Stomach (tissue), 4 donors: ENCODE results near the gene ARSG.

Experiments used
- POLR2AphosphoS5 ChIP-seq, 3 donors: sonication (generic); formaldehyde crosslinking; IDR thresholded peaks; one replicate each; pipeline ENCODE4 v1.6.1; 2016; ENCODE audit warnings: antibody characterized with exemption in 3 of 3
- TF ChIP-seq, protein P1 (sequence below), 7 experiments: fragments of 450-650 bp in 4 of 7; fragments of 200-600 bp in 3 of 7; sonication (generic) in 3 of 7; IDR thresholded peaks; one replicate each; pipeline ENCODE4 v1.5.1; 2016 to 2019; ENCODE audit warnings: antibody characterized with exemption in 7 of 7, control low read depth in 2 of 7, mild to moderate bottlenecking in 1 of 7

DNA sequence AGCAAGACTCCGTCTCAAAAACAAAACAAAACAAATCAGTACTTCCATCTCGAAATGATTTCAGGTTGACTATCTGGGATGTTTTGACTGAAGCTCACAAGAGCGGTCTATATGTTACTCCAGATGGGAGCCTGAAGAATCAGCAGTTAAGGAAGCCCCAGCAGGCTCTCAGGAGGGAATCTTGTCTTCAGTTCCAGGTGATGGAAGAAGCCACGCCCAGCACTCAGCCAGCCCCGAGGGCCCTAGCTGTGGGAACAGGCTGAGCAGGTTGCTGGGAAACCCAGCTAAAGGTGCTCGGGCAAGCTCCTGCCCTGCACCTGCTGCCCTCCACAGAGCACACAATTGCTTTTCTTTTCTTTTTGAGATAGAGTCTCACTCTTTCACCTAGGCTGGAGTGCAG is 133.6 kb downstream of the ARSG start:
- TF ChIP-seq, protein P1, sequence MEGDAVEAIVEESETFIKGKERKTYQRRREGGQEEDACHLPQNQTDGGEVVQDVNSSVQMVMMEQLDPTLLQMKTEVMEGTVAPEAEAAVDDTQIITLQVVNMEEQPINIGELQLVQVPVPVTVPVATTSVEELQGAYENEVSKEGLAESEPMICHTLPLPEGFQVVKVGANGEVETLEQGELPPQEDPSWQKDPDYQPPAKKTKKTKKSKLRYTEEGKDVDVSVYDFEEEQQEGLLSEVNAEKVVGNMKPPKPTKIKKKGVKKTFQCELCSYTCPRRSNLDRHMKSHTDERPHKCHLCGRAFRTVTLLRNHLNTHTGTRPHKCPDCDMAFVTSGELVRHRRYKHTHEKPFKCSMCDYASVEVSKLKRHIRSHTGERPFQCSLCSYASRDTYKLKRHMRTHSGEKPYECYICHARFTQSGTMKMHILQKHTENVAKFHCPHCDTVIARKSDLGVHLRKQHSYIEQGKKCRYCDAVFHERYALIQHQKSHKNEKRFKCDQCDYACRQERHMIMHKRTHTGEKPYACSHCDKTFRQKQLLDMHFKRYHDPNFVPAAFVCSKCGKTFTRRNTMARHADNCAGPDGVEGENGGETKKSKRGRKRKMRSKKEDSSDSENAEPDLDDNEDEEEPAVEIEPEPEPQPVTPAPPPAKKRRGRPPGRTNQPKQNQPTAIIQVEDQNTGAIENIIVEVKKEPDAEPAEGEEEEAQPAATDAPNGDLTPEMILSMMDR (IDR thresholded peaks at IDR 0.05) = no peak
- no peak for TF ChIP-seq POLR2AphosphoS5 (IDR thresholded peaks at IDR 0.05)
